HG02610 (cell line): ENCODE measurements around the gene ITIH4.
A peak's percentile ranks its signal among the peaks of the same experiment; 100 is the strongest.

Experiments used
- ATAC-seq: cut with Tn5 transposase; IDR thresholded peaks from one replicate; pipeline ENCODE4 v1.9.1; 2021; ENCODE audit warnings: mild to moderate bottlenecking, moderate library complexity; ENCODE audit not compliant: unreplicated experiment

The ITIH4 gene

GRCh38 chr3:52830535-52831258 is at the start of gene ITIH4:
TSS of gene ITIH4 (minus strand) at chr3:52830672. CDS start at chr3:52830642, 30 bp downstream.
- no peak for ATAC-seq

- ATAC-seq: peak; percentile 23
Measured at GRCh38 chr3:52880047-52880446, 49.6 kb upstream of the ITIH4 start.

- ATAC-seq: no peak
Measured at GRCh38 chr3:52879581-52879980, 49.1 kb upstream of the ITIH4 start.

- ATAC-seq: no peak
Measured at GRCh38 chr3:52879090-52879489, 48.6 kb upstream of the ITIH4 start.

GRCh38 chr3:52877085-52877484 is 46.6 kb upstream of the ITIH4 start:
- ATAC-seq: no peak

GRCh38 chr3:52874864-52875587 is 44.6 kb upstream of the ITIH4 start:
- no peak for ATAC-seq

- ATAC-seq: no peak
Measured at GRCh38 chr3:52874160-52874701, 43.8 kb upstream of the ITIH4 start.

GRCh38 chr3:52873433-52874159 is 43.1 kb upstream of the ITIH4 start:
- ATAC-seq: no peak

- ATAC-seq: no peak
Measured at GRCh38 chr3:52872245-52872644, 41.8 kb upstream of the ITIH4 start.

- ATAC-seq: no peak
Measured at GRCh38 chr3:52871761-52872160, 41.3 kb upstream of the ITIH4 start.

GRCh38 chr3:52870471-52870870 is 40.0 kb upstream of the ITIH4 start:
- no peak for ATAC-seq

GRCh38 chr3:52866427-52866826 is 36.0 kb upstream of the ITIH4 start:
- ATAC-seq: no peak

GRCh38 chr3:52865994-52866393 is 35.5 kb upstream of the ITIH4 start:
- ATAC-seq: no peak

- ATAC-seq: no peak
Measured at GRCh38 chr3:52860424-52860768, 29.9 kb upstream of the ITIH4 start.

GRCh38 chr3:52859686-52860423 is 29.4 kb upstream of the ITIH4 start:
- ATAC-seq: no peak

- no peak for ATAC-seq
Measured at GRCh38 chr3:52857864-52858263, 27.4 kb upstream of the ITIH4 start.

GRCh38 chr3:52857133-52857532 is 26.7 kb upstream of the ITIH4 start:
- no peak for ATAC-seq

- ATAC-seq: peak; percentile 80
Measured at GRCh38 chr3:52856666-52857065, 26.2 kb upstream of the ITIH4 start.

GRCh38 chr3:52854013-52854412 is 23.5 kb upstream of the ITIH4 start:
- ATAC-seq: no peak

GRCh38 chr3:52852419-52852818 is 21.9 kb upstream of the ITIH4 start:
- no peak for ATAC-seq

GRCh38 chr3:52851348-52851747 is 20.9 kb upstream of the ITIH4 start:
- ATAC-seq: no peak
